Measurements from ENCODE around the gene TMEM161A. TPM values are rescaled to one million over a fixed set of nuclear protein-coding genes. Genes with fewer than 3 reads are reported as not detected.
"Not testable (repeated sequence)": the region's sequence is repeated elsewhere in the genome, so short reads cannot be mapped to it uniquely, and the experiment has no call there.

The TMEM161A gene
- polyA plus RNA-seq, 2 donors = 17.6 to 19.1 TPM

DNA sequence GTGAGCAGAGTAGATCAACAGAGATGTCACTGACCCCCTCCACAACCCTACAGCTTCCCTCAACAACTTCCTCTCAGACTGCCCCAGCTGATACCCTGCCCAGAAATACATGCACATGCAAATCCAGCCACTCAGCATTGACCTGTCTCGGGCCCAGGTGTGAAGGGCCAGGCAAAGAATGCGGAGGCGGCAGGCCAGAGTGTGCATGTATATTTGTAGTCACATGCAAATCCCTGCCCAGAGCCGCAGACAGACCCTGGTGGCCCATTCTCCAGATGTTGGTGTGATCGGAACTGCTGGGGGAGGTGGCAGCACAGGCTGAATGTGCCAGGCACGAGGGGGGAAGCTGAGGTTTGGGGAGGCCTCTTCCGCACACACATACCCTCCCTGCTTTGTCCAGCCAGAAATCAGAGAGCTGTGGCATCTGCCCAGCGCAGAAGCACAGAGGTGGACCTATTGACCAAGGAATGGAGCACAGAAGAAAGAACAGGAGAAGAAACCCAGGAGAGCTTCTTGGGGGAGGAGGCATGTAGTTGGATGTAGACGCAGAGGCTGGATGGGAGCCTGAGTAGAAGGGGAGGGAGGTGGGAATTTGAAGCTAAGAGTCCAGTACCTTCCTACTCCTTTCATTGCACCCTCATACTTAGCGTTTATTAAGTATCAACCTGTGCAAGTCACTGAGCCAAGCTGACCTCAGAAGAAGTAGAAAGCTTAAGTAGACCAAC, 17.4 kb upstream of the TMEM161A start:
- Histone ChIP-seq H3K4me1 (ENCODE audit: control insufficient read depth in 2 of 2, insufficient read depth in 2 of 2, low read length in 1 of 2) (no peaks in the 10 kb centered on the region), H3K36me3 (ENCODE audit: control insufficient read depth in 2 of 2, insufficient read depth in 2 of 2, low read length in 1 of 2) (no peaks in the 10 kb centered on the region), H3K27ac (ENCODE audit: low read depth in 2 of 2, low read length in 1 of 2) (no peak overlapping the region), H3K27me3 (ENCODE audit: control insufficient read depth in 1 of 2, insufficient read depth in 2 of 2, low read length in 2 of 2) (no peaks in the 10 kb centered on the region), H3K9me3 (ENCODE audit: control insufficient read depth in 2 of 2, insufficient read depth in 1 of 2, low read depth in 1 of 2, low read length in 1 of 2) (no peaks in the 10 kb centered on the region), H3K4me3 (ENCODE audit: low read depth in 1 of 2, low read length in 2 of 2) (no peak overlapping the region)
- 88 to 89% methylated on average over 10 of the region's 10 CpGs for WGBS, 2 donors

DNA sequence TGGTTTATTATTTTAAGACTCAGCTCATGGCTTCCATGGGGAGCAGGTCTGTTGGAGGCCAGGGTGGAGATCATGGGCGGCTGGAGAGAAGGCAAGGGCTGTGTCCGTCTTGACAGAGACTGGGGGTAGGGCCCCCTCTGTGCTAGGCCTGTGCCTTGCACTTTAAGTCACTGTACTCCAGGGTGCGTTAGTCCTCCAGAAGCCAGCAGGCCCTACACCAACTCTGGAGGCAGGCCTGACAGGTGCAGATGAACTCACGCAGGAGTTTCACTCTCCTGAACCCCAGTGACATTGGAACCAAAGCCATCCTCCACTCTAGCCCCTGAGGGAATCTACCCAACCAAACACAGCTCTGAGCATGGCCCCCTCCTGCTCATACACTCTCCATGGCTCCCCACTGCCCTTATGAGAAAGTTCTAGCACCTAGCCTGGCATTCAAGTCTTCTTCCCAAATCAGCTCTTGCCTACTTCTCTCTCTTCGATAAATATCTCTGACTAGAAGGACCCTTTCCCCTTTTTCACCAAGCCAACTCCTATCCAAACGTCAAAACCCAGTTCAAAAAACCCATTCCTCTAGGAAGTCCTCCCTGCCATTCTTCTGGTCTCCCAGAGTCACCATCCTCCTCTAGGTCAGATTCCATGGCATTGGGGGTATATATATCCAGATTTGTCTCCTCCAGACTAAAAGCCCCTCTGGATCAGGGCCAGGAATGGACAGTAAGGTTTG, 16.7 kb upstream of the TMEM161A start:
- H3K27ac ChIP-seq (ENCODE audit: low read depth in 2 of 2, low read length in 1 of 2) = no peak overlapping the region
- H3K9me3 ChIP-seq (ENCODE audit: control insufficient read depth in 2 of 2, insufficient read depth in 1 of 2, low read depth in 1 of 2, low read length in 1 of 2) = no peaks in the 10 kb centered on the region
- no peaks in the 10 kb centered on the region for H3K27me3 ChIP-seq (ENCODE audit: control insufficient read depth in 1 of 2, insufficient read depth in 2 of 2, low read length in 2 of 2)
- no peaks in the 10 kb centered on the region for H3K36me3 ChIP-seq (ENCODE audit: control insufficient read depth in 2 of 2, insufficient read depth in 2 of 2, low read length in 1 of 2)
- 91 to 97% methylated on average over 6 of the region's 6 CpGs for WGBS, 2 donors
- no peak overlapping the region for H3K4me3 ChIP-seq (ENCODE audit: low read depth in 1 of 2, low read length in 2 of 2)
- H3K4me1 ChIP-seq (ENCODE audit: control insufficient read depth in 2 of 2, insufficient read depth in 2 of 2, low read length in 1 of 2) = no peaks in the 10 kb centered on the region

DNA sequence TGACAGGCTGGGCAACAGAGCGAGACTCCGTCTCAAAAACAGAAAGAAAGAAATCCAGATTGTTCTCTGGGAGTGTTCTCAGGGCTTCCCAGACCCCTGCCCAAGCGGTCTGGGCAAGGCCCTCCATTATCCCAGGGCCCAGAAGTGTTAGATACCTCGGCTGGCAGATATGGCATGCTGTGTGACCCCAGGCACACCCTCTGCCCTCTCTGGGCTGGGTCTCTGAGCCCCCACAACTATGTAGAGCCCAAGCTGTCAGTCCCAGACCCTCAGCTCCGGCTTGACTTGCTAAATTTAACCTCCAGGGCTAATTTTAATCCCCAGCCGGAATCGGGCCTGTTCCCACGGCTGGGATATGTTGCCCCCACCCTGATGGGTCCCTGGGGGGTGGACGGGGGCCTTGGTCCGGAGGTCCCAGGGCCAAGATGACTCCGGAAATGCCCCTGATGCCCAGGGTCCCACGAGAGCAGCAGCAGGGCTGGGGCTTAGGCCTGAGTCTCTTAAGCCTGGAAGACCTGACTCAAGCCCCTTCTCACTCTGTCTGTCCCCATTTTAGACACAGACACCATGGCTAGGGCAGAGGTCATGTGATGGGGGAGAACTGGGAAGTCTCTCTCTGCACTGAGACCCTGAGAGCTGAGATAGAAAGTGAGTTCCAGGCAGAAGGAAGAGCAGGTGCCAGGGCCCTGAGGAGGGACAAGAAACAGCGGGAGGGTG, 14.5 kb upstream of the TMEM161A start:
- H3K27ac ChIP-seq (ENCODE audit: low read depth in 2 of 2, low read length in 1 of 2) = no peak overlapping the region
- peaks cover under 1 to 4% of the 10 kb centered on the region in 2 donors for H3K36me3 ChIP-seq (ENCODE audit: control insufficient read depth in 2 of 2, insufficient read depth in 2 of 2, low read length in 1 of 2)
- H3K9me3 ChIP-seq (ENCODE audit: control insufficient read depth in 2 of 2, insufficient read depth in 1 of 2, low read depth in 1 of 2, low read length in 1 of 2) = no peaks in the 10 kb centered on the region
- H3K27me3 ChIP-seq (ENCODE audit: control insufficient read depth in 1 of 2, insufficient read depth in 2 of 2, low read length in 2 of 2) = no peaks in the 10 kb centered on the region
- no peak overlapping the region for H3K4me3 ChIP-seq (ENCODE audit: low read depth in 1 of 2, low read length in 2 of 2)
- no peaks in the 10 kb centered on the region for H3K4me1 ChIP-seq (ENCODE audit: control insufficient read depth in 2 of 2, insufficient read depth in 2 of 2, low read length in 1 of 2)
- WGBS, 2 donors = 79 to 80% methylated on average over 13 of the region's 13 CpGs

DNA sequence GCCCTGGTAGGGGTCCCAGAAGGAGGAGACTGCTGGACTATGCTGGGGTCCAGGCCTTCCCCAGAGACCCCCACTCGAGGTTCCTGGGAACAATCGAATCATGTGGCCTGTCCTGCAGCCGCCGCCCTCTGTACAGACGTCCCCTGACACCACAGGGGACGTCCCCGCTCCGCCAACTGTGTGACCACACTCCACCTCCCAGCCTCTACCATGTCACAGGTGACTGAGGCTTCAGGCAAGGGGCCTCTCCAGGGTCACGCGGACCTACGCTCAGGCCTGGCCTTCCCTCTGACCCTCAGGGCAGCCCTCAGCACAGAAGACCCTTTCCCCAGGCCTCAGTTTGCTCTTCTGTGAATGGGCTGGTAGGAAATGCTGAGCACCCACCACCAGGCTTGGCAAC, 13.1 kb upstream of the TMEM161A start:
- WGBS, 2 donors = 77 to 81% methylated on average over 11 of the region's 11 CpGs
- H3K27me3 ChIP-seq (ENCODE audit: control insufficient read depth in 1 of 2, insufficient read depth in 2 of 2, low read length in 2 of 2) = no peaks in the 10 kb centered on the region
- H3K27ac ChIP-seq (ENCODE audit: low read depth in 2 of 2, low read length in 1 of 2) = no peak overlapping the region
- H3K4me3 ChIP-seq (ENCODE audit: low read depth in 1 of 2, low read length in 2 of 2) = no peak overlapping the region
- H3K4me1 ChIP-seq (ENCODE audit: control insufficient read depth in 2 of 2, insufficient read depth in 2 of 2, low read length in 1 of 2) = no peaks in the 10 kb centered on the region
- no peaks in the 10 kb centered on the region for H3K9me3 ChIP-seq (ENCODE audit: control insufficient read depth in 2 of 2, insufficient read depth in 1 of 2, low read depth in 1 of 2, low read length in 1 of 2)
- H3K36me3 ChIP-seq (ENCODE audit: control insufficient read depth in 2 of 2, insufficient read depth in 2 of 2, low read length in 1 of 2) = peaks cover 4 to 10% of the 10 kb centered on the region in 2 donors

DNA sequence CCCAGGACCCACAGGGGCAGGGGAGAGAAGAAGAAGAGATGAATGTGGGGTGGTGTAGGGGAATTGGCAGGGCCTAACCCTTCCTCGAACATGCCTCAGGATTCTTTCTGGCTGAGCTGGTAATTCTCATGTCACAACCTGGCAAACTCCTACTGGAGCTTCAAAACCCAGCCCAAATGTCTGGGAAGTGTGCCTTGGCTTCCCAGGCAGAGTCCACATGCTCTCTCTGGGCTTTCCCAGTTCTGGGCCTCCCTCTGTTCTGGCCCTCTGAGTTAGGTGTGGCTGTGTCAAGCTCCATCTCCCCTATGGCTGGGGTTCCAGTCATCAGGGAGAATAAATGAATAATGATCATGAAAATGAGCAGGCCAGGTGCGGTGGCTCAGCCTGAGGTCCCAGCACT, 11.2 kb upstream of the TMEM161A start:
- peaks cover 0 to 3% of the 10 kb centered on the region in 2 donors for H3K4me1 ChIP-seq (ENCODE audit: control insufficient read depth in 2 of 2, insufficient read depth in 2 of 2, low read length in 1 of 2)
- H3K27me3 ChIP-seq (ENCODE audit: control insufficient read depth in 1 of 2, insufficient read depth in 2 of 2, low read length in 2 of 2) = no peaks in the 10 kb centered on the region
- H3K9me3 ChIP-seq (ENCODE audit: control insufficient read depth in 2 of 2, insufficient read depth in 1 of 2, low read depth in 1 of 2, low read length in 1 of 2) = no peaks in the 10 kb centered on the region
- H3K27ac ChIP-seq (ENCODE audit: low read depth in 2 of 2, low read length in 1 of 2) = no peak overlapping the region
- H3K36me3 ChIP-seq (ENCODE audit: control insufficient read depth in 2 of 2, insufficient read depth in 2 of 2, low read length in 1 of 2) = peaks cover 4 to 10% of the 10 kb centered on the region in 2 donors
- no peak overlapping the region for H3K4me3 ChIP-seq (ENCODE audit: low read depth in 1 of 2, low read length in 2 of 2)
- WGBS, 2 donors = 78 to 81% methylated on average over 2 of the region's 2 CpGs

DNA sequence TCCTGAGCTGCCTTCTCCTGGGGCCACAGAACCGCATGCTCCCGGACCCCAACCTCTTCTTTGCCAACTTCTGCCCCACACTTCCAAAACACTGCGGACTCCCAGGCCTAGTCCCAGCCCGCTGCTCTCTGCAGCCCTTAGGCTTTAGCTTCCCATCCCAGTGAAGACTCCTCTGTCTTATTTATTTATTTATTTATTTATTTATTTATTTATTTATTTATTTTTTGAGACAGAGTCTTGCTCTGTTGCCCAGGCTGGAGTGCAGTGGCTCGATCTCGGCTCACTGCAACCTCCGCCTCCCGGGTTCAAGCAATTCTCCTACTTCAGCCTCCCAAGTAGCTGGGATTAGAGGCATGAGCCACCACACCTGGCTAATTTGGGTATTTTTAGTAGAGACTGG, 10.2 kb upstream of the TMEM161A start:
- WGBS, 2 donors = 96 to 98% methylated on average over 8 of the region's 8 CpGs
- H3K27ac ChIP-seq (ENCODE audit: low read depth in 2 of 2, low read length in 1 of 2); H3K4me1 ChIP-seq (ENCODE audit: control insufficient read depth in 2 of 2, insufficient read depth in 2 of 2, low read length in 1 of 2); H3K4me3 ChIP-seq (ENCODE audit: low read depth in 1 of 2, low read length in 2 of 2); H3K36me3 ChIP-seq (ENCODE audit: control insufficient read depth in 2 of 2, insufficient read depth in 2 of 2, low read length in 1 of 2); H3K9me3 ChIP-seq (ENCODE audit: control insufficient read depth in 2 of 2, insufficient read depth in 1 of 2, low read depth in 1 of 2, low read length in 1 of 2); H3K27me3 ChIP-seq (ENCODE audit: control insufficient read depth in 1 of 2, insufficient read depth in 2 of 2, low read length in 2 of 2): not testable (repeated sequence)

DNA sequence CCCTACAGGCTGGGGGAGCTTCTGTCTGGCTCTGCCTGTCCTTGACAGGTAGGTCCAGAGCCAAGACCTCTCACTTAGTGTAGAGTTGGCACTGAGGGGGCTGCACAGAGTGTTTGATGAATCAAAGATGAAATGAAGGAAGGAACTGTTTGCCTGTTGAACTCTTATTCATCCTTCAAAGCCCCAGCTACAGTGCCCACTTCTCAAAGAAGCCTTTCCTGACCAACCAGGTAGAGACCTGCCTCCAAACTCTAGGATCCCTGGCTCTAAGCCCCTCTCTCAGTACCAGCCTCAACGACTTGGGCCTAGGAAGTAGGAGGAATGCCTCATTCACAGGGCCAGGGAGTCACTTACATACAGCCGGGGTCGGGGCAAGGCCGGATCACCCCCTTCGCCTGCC, 9.1 kb upstream of the TMEM161A start:
- H3K27me3 ChIP-seq (ENCODE audit: control insufficient read depth in 1 of 2, insufficient read depth in 2 of 2, low read length in 2 of 2) = no peaks in the 10 kb centered on the region
- H3K9me3 ChIP-seq (ENCODE audit: control insufficient read depth in 2 of 2, insufficient read depth in 1 of 2, low read depth in 1 of 2, low read length in 1 of 2) = no peaks in the 10 kb centered on the region
- no peak overlapping the region for H3K27ac ChIP-seq (ENCODE audit: low read depth in 2 of 2, low read length in 1 of 2)
- peaks cover 0 to 3% of the 10 kb centered on the region in 2 donors for H3K4me1 ChIP-seq (ENCODE audit: control insufficient read depth in 2 of 2, insufficient read depth in 2 of 2, low read length in 1 of 2)
- 94 to 97% methylated on average over 5 of the region's 5 CpGs for WGBS, 2 donors
- no peak overlapping the region for H3K4me3 ChIP-seq (ENCODE audit: low read depth in 1 of 2, low read length in 2 of 2)
- peaks cover 4 to 10% of the 10 kb centered on the region in 2 donors for H3K36me3 ChIP-seq (ENCODE audit: control insufficient read depth in 2 of 2, insufficient read depth in 2 of 2, low read length in 1 of 2)

DNA sequence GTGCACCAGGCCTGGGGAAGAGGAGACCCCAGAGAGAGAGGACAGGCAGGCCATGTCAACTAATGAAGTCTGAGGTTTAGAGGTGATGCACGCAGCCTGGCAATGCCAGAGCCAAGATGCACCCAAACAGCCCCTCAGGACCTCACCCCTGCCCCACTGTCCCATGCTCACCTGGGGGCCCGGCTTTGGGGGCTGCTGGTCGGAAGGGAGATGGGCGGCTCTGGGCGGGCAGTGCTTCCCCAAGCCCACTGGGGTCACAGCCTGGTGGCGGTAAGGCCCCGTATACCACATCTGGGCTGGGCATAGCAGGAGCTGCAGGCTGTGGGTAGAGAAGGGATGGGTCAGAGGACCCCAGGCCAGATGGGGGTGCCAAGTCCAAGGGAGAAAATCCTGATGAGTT, 8.6 kb upstream of the TMEM161A start:
- 93 to 97% methylated on average over 7 of the region's 7 CpGs for WGBS, 2 donors
- Histone ChIP-seq H3K4me3 (ENCODE audit: low read depth in 1 of 2, low read length in 2 of 2) (no peak overlapping the region), H3K9me3 (ENCODE audit: control insufficient read depth in 2 of 2, insufficient read depth in 1 of 2, low read depth in 1 of 2, low read length in 1 of 2) (no peaks in the 10 kb centered on the region), H3K36me3 (ENCODE audit: control insufficient read depth in 2 of 2, insufficient read depth in 2 of 2, low read length in 1 of 2) (peaks cover 4 to 10% of the 10 kb centered on the region in 2 donors), H3K27me3 (ENCODE audit: control insufficient read depth in 1 of 2, insufficient read depth in 2 of 2, low read length in 2 of 2) (no peaks in the 10 kb centered on the region), H3K27ac (ENCODE audit: low read depth in 2 of 2, low read length in 1 of 2) (no peak overlapping the region), H3K4me1 (ENCODE audit: control insufficient read depth in 2 of 2, insufficient read depth in 2 of 2, low read length in 1 of 2) (peaks cover 0 to 3% of the 10 kb centered on the region in 2 donors)

DNA sequence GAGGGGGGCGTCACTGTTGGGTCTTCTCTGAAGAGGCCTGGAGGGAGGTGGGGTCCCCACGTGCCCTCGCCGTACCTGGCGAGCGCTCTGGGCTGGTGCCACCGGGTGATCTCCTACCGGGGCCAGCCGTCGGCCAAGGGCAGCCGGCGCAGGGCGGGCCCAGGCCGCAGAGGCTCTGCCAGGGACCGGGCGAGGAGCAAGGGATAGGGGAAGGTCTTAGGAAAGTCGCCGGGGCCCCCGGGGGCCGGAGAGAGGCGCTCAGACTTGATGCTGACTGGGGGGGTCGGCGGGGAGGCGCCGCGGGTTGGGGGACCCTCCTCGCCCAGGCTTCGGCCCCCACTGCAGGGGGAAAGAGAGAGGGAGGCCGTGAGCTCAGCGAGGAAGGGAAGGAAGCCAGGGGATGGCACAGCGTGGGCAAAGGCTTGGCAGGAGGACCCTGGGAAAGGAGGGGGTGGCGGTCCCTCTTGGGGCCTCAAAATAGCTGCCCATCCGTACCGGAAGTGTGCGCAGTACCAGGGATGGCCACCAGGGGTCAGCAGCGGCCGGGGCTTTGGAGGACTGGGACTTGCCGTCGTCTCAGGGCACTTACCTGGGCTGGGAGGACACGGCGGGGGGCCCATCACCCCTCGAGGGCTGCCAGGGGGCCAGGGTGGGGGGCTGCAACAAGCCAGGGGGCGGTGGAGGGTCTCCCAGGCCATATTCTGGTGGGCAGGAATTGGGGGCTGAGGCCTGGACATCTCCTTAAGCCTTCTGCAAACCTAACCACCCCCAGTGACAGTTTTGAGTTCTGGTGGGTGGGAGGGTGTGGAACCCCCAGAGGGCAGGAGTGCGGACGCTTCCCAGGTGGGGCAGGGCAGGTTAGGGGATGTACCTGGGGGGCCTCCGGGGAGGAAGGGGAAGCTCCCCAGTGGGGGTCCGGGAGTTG, 7.7 kb upstream of the TMEM161A start:
- H3K4me1 ChIP-seq (ENCODE audit: control insufficient read depth in 2 of 2, insufficient read depth in 2 of 2, low read length in 1 of 2) = peaks cover 0 to 3% of the 10 kb centered on the region in 2 donors
- no peaks in the 10 kb centered on the region for H3K27me3 ChIP-seq (ENCODE audit: control insufficient read depth in 1 of 2, insufficient read depth in 2 of 2, low read length in 2 of 2)
- peaks cover 4 to 10% of the 10 kb centered on the region in 2 donors for H3K36me3 ChIP-seq (ENCODE audit: control insufficient read depth in 2 of 2, insufficient read depth in 2 of 2, low read length in 1 of 2)
- H3K27ac ChIP-seq (ENCODE audit: low read depth in 2 of 2, low read length in 1 of 2) = no peak overlapping the region
- WGBS, 2 donors = 29 to 37% methylated on average over 46 to 47 of the region's 47 CpGs
- no peak overlapping the region for H3K4me3 ChIP-seq (ENCODE audit: low read depth in 1 of 2, low read length in 2 of 2)
- no peaks in the 10 kb centered on the region for H3K9me3 ChIP-seq (ENCODE audit: control insufficient read depth in 2 of 2, insufficient read depth in 1 of 2, low read depth in 1 of 2, low read length in 1 of 2)

All from esophagus (tissue), 2 donors.